ENCODE measurements around the gene KDM1B.
A peak's percentile ranks its signal among the peaks of the same experiment; 100 is the strongest.

KDM1B gene

GRCh38 chr6:18254793-18255192 is 99.6 kb downstream of the KDM1B start (continued):
- TF ChIP-seq ZFHX2 (tag by site-specific recombination; conservative IDR thresholded peaks at IDR 0.05) = no peak

GRCh38 chr6:18259675-18260447 is 104.6 kb downstream of the KDM1B start:
- Histone ChIP-seq H3K4me1 (ENCODE audit: control insufficient read depth, insufficient read depth, low read length) (peaks cover 20% of the 10 kb centered on the region), H3K36me3 (ENCODE audit: control insufficient read depth in 2 of 2, insufficient read depth in 1 of 2, low read length in 2 of 2) (peaks cover 41 to 72% of the 10 kb centered on the region in 2 experiments), H3K9me3 (ENCODE audit: control insufficient read depth, insufficient read depth, low read depth, low read length) (no peaks in the 10 kb centered on the region), H3K27ac (ENCODE audit: extremely low read depth, low read depth, low read length) (peak overlapping the region; percentile 42; the same call in 1 of the 2 replicates), H3K4me3 (ENCODE audit: low read depth, low read length) (no peak overlapping the region)
- POLR2A ChIA-PET = interaction anchor here (0.6 to 1.5 kb wide), 4 partner anchors 7 to 47 kb away, joined by 3 to 5 read pairs (median 4); no protein-coding TSS in a partner anchor
- CTCF ChIA-PET = no interaction called here
- TF ChIP-seq SCRT1 (tag by site-specific recombination; IDR thresholded peaks at IDR 0.05; ENCODE audit: borderline replicate concordance) (peak; percentile 47; the same call in 1 of the 2 replicates), PATZ1 (tag by site-specific recombination; IDR thresholded peaks at IDR 0.05) (no peak), ZNF621 (tag by site-specific recombination; IDR thresholded peaks at IDR 0.05) (no peak), ZNF660 (tag by site-specific recombination; IDR thresholded peaks at IDR 0.05) (peak; percentile 78; the same call in 1 of the 2 replicates), ZBTB26 (tag by site-specific recombination; optimal IDR thresholded peaks at IDR 0.05) (no peak), SCRT2 (tag by site-specific recombination; IDR thresholded peaks at IDR 0.05) (peak; percentile 91), ZNF558 (tag by site-specific recombination; IDR thresholded peaks at IDR 0.05) (no peak)

- POLR2A ChIA-PET = interaction anchor here (0.6 to 1.5 kb wide), 5 partner anchors 8 to 46 kb away, joined by 3 to 5 read pairs (median 4); no protein-coding TSS in a partner anchor
- CTCF ChIA-PET = no interaction called here
- Histone ChIP-seq H3K9me3 (ENCODE audit: control insufficient read depth, insufficient read depth, low read depth, low read length) (no peaks in the 10 kb centered on the region), H3K4me1 (ENCODE audit: control insufficient read depth, insufficient read depth, low read length) (peaks cover 20% of the 10 kb centered on the region), H3K4me3 (ENCODE audit: low read depth, low read length) (peak overlapping the region; percentile 25), H3K27ac (ENCODE audit: extremely low read depth, low read depth, low read length) (peak overlapping the region; percentile 50), H3K36me3 (ENCODE audit: control insufficient read depth in 2 of 2, insufficient read depth in 1 of 2, low read length in 2 of 2) (peaks cover 34 to 65% of the 10 kb centered on the region in 2 experiments)
- TF ChIP-seq ZFP3 (tag by site-specific recombination; IDR thresholded peaks at IDR 0.05; ENCODE audit: low read depth) (no peak), RBAK (tag by site-specific recombination; IDR thresholded peaks at IDR 0.05) (peak; percentile 77), ZNF692 (tag by site-specific recombination; IDR thresholded peaks at IDR 0.05) (0 out of 2 replicates have a peak, but pooled peaks have one; percentile 47), SP3 (tag by site-specific recombination; IDR thresholded peaks at IDR 0.05) (no peak), ZNF707 (tag by site-specific recombination; IDR thresholded peaks at IDR 0.05) (no peak), HOXC10 (CRISPR knock-in tag; IDR thresholded peaks at IDR 0.05) (no peak), PATZ1 (tag by site-specific recombination; IDR thresholded peaks at IDR 0.05) (0 out of 2 replicates have a peak, but pooled peaks have one; percentile 23), ZBTB44 (tag by site-specific recombination; IDR thresholded peaks at IDR 0.05) (no peak), ZNF701 (tag by site-specific recombination; IDR thresholded peaks at IDR 0.05) (no peak), GLIS2 (tag by site-specific recombination; IDR thresholded peaks at IDR 0.05) (peak; percentile 58), ZNF211 (tag by site-specific recombination; IDR thresholded peaks at IDR 0.05; ENCODE audit: low read depth) (no peak)
- TF ChIP-seq, protein P1, sequence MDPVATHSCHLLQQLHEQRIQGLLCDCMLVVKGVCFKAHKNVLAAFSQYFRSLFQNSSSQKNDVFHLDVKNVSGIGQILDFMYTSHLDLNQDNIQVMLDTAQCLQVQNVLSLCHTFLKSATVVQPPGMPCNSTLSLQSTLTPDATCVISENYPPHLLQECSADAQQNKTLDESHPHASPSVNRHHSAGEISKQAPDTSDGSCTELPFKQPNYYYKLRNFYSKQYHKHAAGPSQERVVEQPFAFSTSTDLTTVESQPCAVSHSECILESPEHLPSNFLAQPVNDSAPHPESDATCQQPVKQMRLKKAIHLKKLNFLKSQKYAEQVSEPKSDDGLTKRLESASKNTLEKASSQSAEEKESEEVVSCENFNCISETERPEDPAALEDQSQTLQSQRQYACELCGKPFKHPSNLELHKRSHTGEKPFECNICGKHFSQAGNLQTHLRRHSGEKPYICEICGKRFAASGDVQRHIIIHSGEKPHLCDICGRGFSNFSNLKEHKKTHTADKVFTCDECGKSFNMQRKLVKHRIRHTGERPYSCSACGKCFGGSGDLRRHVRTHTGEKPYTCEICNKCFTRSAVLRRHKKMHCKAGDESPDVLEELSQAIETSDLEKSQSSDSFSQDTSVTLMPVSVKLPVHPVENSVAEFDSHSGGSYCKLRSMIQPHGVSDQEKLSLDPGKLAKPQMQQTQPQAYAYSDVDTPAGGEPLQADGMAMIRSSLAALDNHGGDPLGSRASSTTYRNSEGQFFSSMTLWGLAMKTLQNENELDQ (tag by site-specific recombination; IDR thresholded peaks at IDR 0.05; ENCODE audit: low read depth) = no peak
These were observed 105.4 kb downstream of the KDM1B start for GRCh38 chr6:18260448-18261106.
